SIG-M5 treated with dmso at 0.1 percent for 504 hours (cell line): ENCODE results near the gene EGFL8.
A peak's percentile ranks its signal among the peaks of the same experiment; 100 is the strongest.

ENCODE experiments used
- DNase-seq: peaks from one replicate; lab custom pipeline; 2025; ENCODE audit not compliant: unreplicated experiment; lab: John Stamatoyannopoulos, UW

Gene EGFL8

GRCh38 chr6:32167154-32167760 is 2.9 kb downstream of the EGFL8 start:
- no peak for DNase-seq

GRCh38 chr6:32167761-32168262 is 3.4 kb downstream of the EGFL8 start:
- no peak for DNase-seq

- DNase-seq = no peak
Observed at GRCh38 chr6:32168350-32168749, 4.0 kb downstream of the EGFL8 start.

GRCh38 chr6:32168807-32169591 is 4.6 kb downstream of the EGFL8 start:
- DNase-seq = no peak

GRCh38 chr6:32170294-32170693 is 5.9 kb downstream of the EGFL8 start:
- DNase-seq = no peak

GRCh38 chr6:32171234-32171633 is 6.8 kb downstream of the EGFL8 start:
- no peak for DNase-seq

- DNase-seq = no peak
Observed at GRCh38 chr6:32173051-32173727, 8.8 kb downstream of the EGFL8 start.

- no peak for DNase-seq
Observed at GRCh38 chr6:32174416-32174815, 10.0 kb downstream of the EGFL8 start.

- no peak for DNase-seq
Observed at GRCh38 chr6:32175322-32175710, 10.9 kb downstream of the EGFL8 start.

- DNase-seq = peak; percentile 93
Observed at GRCh38 chr6:32175711-32176475, 11.5 kb downstream of the EGFL8 start, which contains the start of gene AGPAT1. Gene AGPAT1, minus strand, starts transcription at chr6:32176084. Its CDS starts 4,588 bp downstream, at chr6:32171496.

- DNase-seq = no peak
Observed at GRCh38 chr6:32176476-32177182, 12.2 kb downstream of the EGFL8 start.

- no peak for DNase-seq
Observed at GRCh38 chr6:32177183-32177787, 12.9 kb downstream of the EGFL8 start.

GRCh38 chr6:32177788-32178546 is 13.6 kb downstream of the EGFL8 start, which contains the start of gene RNF5:
Gene RNF5, plus strand, starts transcription at chr6:32178405. Its CDS starts 107 bp downstream, at chr6:32178512.
- peak; percentile 100 for DNase-seq

- no peak for DNase-seq
Observed at GRCh38 chr6:32178547-32179440, 14.4 kb downstream of the EGFL8 start.

GRCh38 chr6:32179766-32180405 is 15.5 kb downstream of the EGFL8 start:
- DNase-seq = no peak

GRCh38 chr6:32181148-32181702 is 16.8 kb downstream of the EGFL8 start:
- no peak for DNase-seq

GRCh38 chr6:32181915-32182529 is 17.6 kb downstream of the EGFL8 start:
- DNase-seq = no peak
